GM12872 (cell line): ENCODE data around the gene LRIT2.

ENCODE experiments used
- CTCF ChIP-seq: IDR thresholded peaks from 3 replicates; pipeline ENCODE4 v1.5.1; 2011; ENCODE audit warnings: low read depth, mild to moderate bottlenecking, low read length, moderate library complexity; ENCODE audit not compliant: insufficient read depth

Gene LRIT2

GRCh38 chr10:84225427-84226173 is at the start of gene LRIT2:
Gene LRIT2 (minus strand): TSS chr10:84225544. CDS start chr10:84225520, 24 bp downstream.
- no peak for TF ChIP-seq CTCF

GRCh38 chr10:84270708-84271107 is 45.4 kb upstream of the LRIT2 start:
- TF ChIP-seq CTCF = no peak

- TF ChIP-seq CTCF = no peak
Observed at GRCh38 chr10:84269773-84270172, 44.4 kb upstream of the LRIT2 start.

- TF ChIP-seq CTCF = no peak
Observed at GRCh38 chr10:84269162-84269561, 43.8 kb upstream of the LRIT2 start.

- peak; percentile 67 for TF ChIP-seq CTCF
Observed at GRCh38 chr10:84267503-84268126, 42.3 kb upstream of the LRIT2 start.

- no peak for TF ChIP-seq CTCF
Observed at GRCh38 chr10:84265418-84265817, 40.1 kb upstream of the LRIT2 start.

- peak; percentile 97 for TF ChIP-seq CTCF
Observed at GRCh38 chr10:84264611-84265141, 39.3 kb upstream of the LRIT2 start.
